ENCODE results near the gene HOXA10. TPM values are rescaled to one million over a fixed set of nuclear protein-coding genes. Genes with fewer than 3 reads are reported as not detected.

The HOXA10 gene
- total RNA-seq, 1 experiment from 2014 or later = 3.9 TPM

GRCh38 chr7:27170426-27171324, 3.4 kb downstream of the HOXA10 start:
- BruUV-seq (replicated peaks) = TSS peak; percentile 39
- no peaks in the 10 kb centered on the region for H3K27me3 Mint-ChIP-seq (ENCODE audit: insufficient read depth, unreplicated experiment)
- no peak for DNase-seq (ENCODE audit: unreplicated experiment)
- H3K4me1 Mint-ChIP-seq (ENCODE audit: insufficient read depth, unreplicated experiment) = peaks cover 20% of the 10 kb centered on the region
- peak overlapping the region; percentile 79 for H3K4me3 Mint-ChIP-seq (ENCODE audit: unreplicated experiment)
- H3K36me3 Mint-ChIP-seq (ENCODE audit: insufficient read depth, unreplicated experiment) = peaks cover 11% of the 10 kb centered on the region
- no peak for TF ChIP-seq CTCF (IDR thresholded peaks at IDR 0.05; ENCODE audit: unreplicated experiment)
- ChIA-PET CTCF (interaction anchor here (0.5 to 1.8 kb wide), 10 partner anchors 8 to 801 kb away, joined by 3 to 6 read pairs (median 4); partner anchors contain the start of gene HOXA5), POLR2A (interaction anchor here (0.6 to 6.3 kb wide), 17 partner anchors 8 to 971 kb away, joined by 3 to 59 read pairs (median 6); partner anchors contain the start of genes HOXA1, HOXA5, HOXA6 and SKAP2)
- peak overlapping the region; percentile 87 for H3K27ac Mint-ChIP-seq (ENCODE audit: low read depth, unreplicated experiment)
- intact Hi-C loops (cut with micrococcal nuclease) = no loop called here
- no peaks in the 10 kb centered on the region for H3K9me3 Mint-ChIP-seq (ENCODE audit: unreplicated experiment)

GRCh38 chr7:27169658-27170425, 4.3 kb downstream of the HOXA10 start:
- CTCF ChIA-PET = interaction anchor here (1.0 to 1.8 kb wide), 8 partner anchors 10 to 800 kb away, joined by 3 to 5 read pairs (median 4); partner anchors contain the start of gene HOXA5
- no TSS peak for BruUV-seq (replicated peaks)
- Mint-ChIP-seq H3K27ac (ENCODE audit: low read depth, unreplicated experiment) (peak overlapping the region; percentile 87), H3K27me3 (ENCODE audit: insufficient read depth, unreplicated experiment) (no peaks in the 10 kb centered on the region), H3K4me1 (ENCODE audit: insufficient read depth, unreplicated experiment) (peaks cover 20% of the 10 kb centered on the region), H3K4me3 (ENCODE audit: unreplicated experiment) (peak overlapping the region; percentile 79), H3K9me3 (ENCODE audit: unreplicated experiment) (no peaks in the 10 kb centered on the region), H3K36me3 (ENCODE audit: insufficient read depth, unreplicated experiment) (peaks cover 12% of the 10 kb centered on the region)
- POLR2A ChIA-PET = interaction anchor here (0.6 to 6.3 kb wide), 13 partner anchors 7 to 970 kb away, joined by 3 to 59 read pairs (median 12); partner anchors contain the start of genes HOXA1, HOXA5, HOXA6 and SKAP2
- no peak for TF ChIP-seq CTCF (IDR thresholded peaks at IDR 0.05; ENCODE audit: unreplicated experiment)
- intact Hi-C loops (cut with micrococcal nuclease) = no loop called here
- DNase-seq (ENCODE audit: unreplicated experiment) = peak; percentile 55

- no peaks in the 10 kb centered on the region for H3K9me3 Mint-ChIP-seq (ENCODE audit: unreplicated experiment)
- intact Hi-C loops (cut with micrococcal nuclease) = no loop called here
- no TSS peak for BruUV-seq (replicated peaks)
- DNase-seq (ENCODE audit: unreplicated experiment) = no peak
- peak overlapping the region; percentile 87 for H3K27ac Mint-ChIP-seq (ENCODE audit: low read depth, unreplicated experiment)
- no peaks in the 10 kb centered on the region for H3K27me3 Mint-ChIP-seq (ENCODE audit: insufficient read depth, unreplicated experiment)
- ChIA-PET CTCF (interaction anchor here (0.6 to 1.6 kb wide), 6 partner anchors 9 to 644 kb away, joined by 3 to 9 read pairs (median 4); no protein-coding TSS in a partner anchor), POLR2A (interaction anchor here (0.5 to 6.3 kb wide), 8 partner anchors 9 to 969 kb away, joined by 3 to 42 read pairs (median 4); partner anchors contain the start of genes HOXA1 and HOXA6)
- no peak for TF ChIP-seq CTCF (IDR thresholded peaks at IDR 0.05; ENCODE audit: unreplicated experiment)
- H3K4me3 Mint-ChIP-seq (ENCODE audit: unreplicated experiment) = peak overlapping the region; percentile 79
- peaks cover 20% of the 10 kb centered on the region for H3K4me1 Mint-ChIP-seq (ENCODE audit: insufficient read depth, unreplicated experiment)
- H3K36me3 Mint-ChIP-seq (ENCODE audit: insufficient read depth, unreplicated experiment) = peaks cover 18% of the 10 kb centered on the region
Measured at GRCh38 chr7:27168265-27168947, 5.7 kb downstream of the HOXA10 start.
